Activated naive CD4-positive, alpha-beta T cell treated with anti-CD3 and anti-CD28 coated beads, Interleukin-2, amount 50 U/mL, for 16 hours (primary cell): ENCODE measurements around the gene RAD51AP2.
"Not testable (repeated sequence)": the region's sequence is repeated elsewhere in the genome, so short reads cannot be mapped to it uniquely, and the experiment has no call there.

Experiments used
- DNase-seq: peaks from one replicate; pipeline ENCODE4 v3.0.0-alpha.2; 2020

The RAD51AP2 gene

GRCh38 chr2:17518212-17519154 is at the start of gene RAD51AP2:
Gene RAD51AP2, minus strand, starts transcription at chr2:17518440. Its CDS starts 25 bp downstream, at chr2:17518415.
- no peak for DNase-seq

- not testable (repeated sequence) for DNase-seq
These were observed 47.5 kb upstream of the RAD51AP2 start for GRCh38 chr2:17565726-17566125.

- no peak for DNase-seq
These were observed 40.6 kb upstream of the RAD51AP2 start for GRCh38 chr2:17558878-17559277.

- no peak for DNase-seq
These were observed 39.8 kb upstream of the RAD51AP2 start for GRCh38 chr2:17558053-17558452.

GRCh38 chr2:17557596-17557995 is 39.4 kb upstream of the RAD51AP2 start:
- DNase-seq: no peak

GRCh38 chr2:17555150-17555549 is 36.9 kb upstream of the RAD51AP2 start:
- no peak for DNase-seq

- no peak for DNase-seq
These were observed 32.7 kb upstream of the RAD51AP2 start for GRCh38 chr2:17550907-17551306.

GRCh38 chr2:17547737-17548136 is 29.5 kb upstream of the RAD51AP2 start:
- no peak for DNase-seq

- no peak for DNase-seq
These were observed 29.0 kb upstream of the RAD51AP2 start for GRCh38 chr2:17547237-17547636.

GRCh38 chr2:17545680-17546613 is 27.7 kb upstream of the RAD51AP2 start:
- DNase-seq: no peak

GRCh38 chr2:17544256-17544655 is 26.0 kb upstream of the RAD51AP2 start:
- no peak for DNase-seq

- no peak for DNase-seq
These were observed 25.6 kb upstream of the RAD51AP2 start for GRCh38 chr2:17543848-17544247.

GRCh38 chr2:17543131-17543660 is 25.0 kb upstream of the RAD51AP2 start:
- no peak for DNase-seq

GRCh38 chr2:17542471-17542870 is 24.2 kb upstream of the RAD51AP2 start:
- DNase-seq: no peak

GRCh38 chr2:17541531-17541950 is 23.3 kb upstream of the RAD51AP2 start:
- DNase-seq: no peak

GRCh38 chr2:17540813-17541530 is 22.7 kb upstream of the RAD51AP2 start:
- no peak for DNase-seq

- DNase-seq: no peak
These were observed 22.0 kb upstream of the RAD51AP2 start, which contains the start of gene VSNL1 for GRCh38 chr2:17540093-17540812. Gene VSNL1, plus strand, starts transcription at chr2:17540696. Its CDS starts 51,379 bp downstream, at chr2:17592075.

GRCh38 chr2:17539611-17540092 is 21.4 kb upstream of the RAD51AP2 start:
- DNase-seq: no peak

GRCh38 chr2:17538844-17539554 is 20.8 kb upstream of the RAD51AP2 start:
- no peak for DNase-seq

GRCh38 chr2:17538022-17538843 is 20.0 kb upstream of the RAD51AP2 start:
- DNase-seq: no peak
